HepG2 (cell line): Measurements from ENCODE around the gene RAB24. TPM values are rescaled to one million over a fixed set of nuclear protein-coding genes. Genes with fewer than 3 reads are reported as not detected.

Source experiments
- BORCS8-MEF2B ChIP-seq: sonication (generic); formaldehyde crosslinking; IDR thresholded peaks from 2 replicates; pipeline ENCODE4 v1.8.0; 2022; ENCODE audit warnings: mild to moderate bottlenecking, missing genetic modification reagents
- FOSL2 ChIP-seq: sonication (generic); formaldehyde crosslinking; IDR thresholded peaks from 2 replicates; pipeline ENCODE4 v1.4.0; 2020; ENCODE audit warnings: missing genetic modification reagents
- NCOA2 ChIP-seq: sonication (generic); formaldehyde crosslinking; IDR thresholded peaks from 2 replicates; pipeline ENCODE4 v1.8.0; 2022; ENCODE audit warnings: inconsistent platforms
- NFYB ChIP-seq: sonication (generic); formaldehyde crosslinking; IDR thresholded peaks from 2 replicates; pipeline ENCODE4 v1.4.0; 2020; ENCODE audit warnings: missing genetic modification reagents
- PAXIP1 ChIP-seq: sonication (generic); formaldehyde crosslinking; conservative IDR thresholded peaks from 2 replicates; pipeline ENCODE4 v1.4.0; 2020; ENCODE audit warnings: mild to moderate bottlenecking, missing genetic modification reagents, moderate library complexity
- REST ChIP-seq, 2 experiments: IDR thresholded peaks; 2 replicates each; pipeline ENCODE4 v1.6.1; 2011 to 2012; ENCODE audit warnings: low read length in 2 of 2, borderline replicate concordance in 1 of 2, low read depth in 1 of 2, mild to moderate bottlenecking in 1 of 2, moderate library complexity in 1 of 2
- SATB2 ChIP-seq: sonication (generic); formaldehyde crosslinking; IDR thresholded peaks from 2 replicates; pipeline ENCODE4 v1.5.0; 2020; ENCODE audit warnings: missing genetic modification reagents
- SMARCE1 ChIP-seq: fragments of 450-650 bp; IDR thresholded peaks from 2 replicates; pipeline ENCODE4 v1.6.1; 2017; ENCODE audit warnings: borderline replicate concordance
- SOX5 ChIP-seq: IDR thresholded peaks from 2 replicates; pipeline ENCODE4 v1.6.1; 2016; ENCODE audit warnings: borderline replicate concordance
- YY1 ChIP-seq: IDR thresholded peaks from 2 replicates; pipeline ENCODE4 v1.6.1; 2011; ENCODE audit warnings: low read length, low read depth, moderate library complexity, mild to moderate bottlenecking; ENCODE audit not compliant: insufficient read depth, insufficient replicate concordance
- ZNF350 ChIP-seq: sonication (generic); formaldehyde crosslinking; IDR thresholded peaks from 2 replicates; pipeline ENCODE4 v1.4.0; 2020; ENCODE audit warnings: mild to moderate bottlenecking, low read depth, missing genetic modification reagents, borderline replicate concordance
- ZNF562 ChIP-seq: sonication (generic); formaldehyde crosslinking; IDR thresholded peaks from 2 replicates; pipeline ENCODE4 v1.8.0; 2022; ENCODE audit warnings: missing genetic modification reagents, borderline replicate concordance
- ZNF639 ChIP-seq: conservative IDR thresholded peaks from 2 replicates; pipeline ENCODE4 v1.6.1; 2018; ENCODE audit warnings: missing genetic modification reagents
- ZNF777 ChIP-seq: sonication (generic); formaldehyde crosslinking; IDR thresholded peaks from 2 replicates; pipeline ENCODE4 v1.4.0; 2020; ENCODE audit warnings: missing genetic modification reagents
- ZSCAN31 ChIP-seq: sonication (generic); formaldehyde crosslinking; IDR thresholded peaks from 2 replicates; pipeline ENCODE4 v1.5.0; 2020; ENCODE audit warnings: low read depth, mild to moderate bottlenecking, missing genetic modification reagents
- polyA plus RNA-seq, 8 experiments: library from polyadenylated mRNA; depleted of rRNA in 3 of 8; stranded (reverse) in 7 of 8; unstranded in 1 of 8; fragments of >200 nt; fragmentation: Illumina TruSeq in 4 of 8; extraction: Trizol in 4 of 8; gene quantifications; 2 replicates each; pipeline versions ENCODE4 v1.2.1 to v1.2.3, GENCODE V29; 2011 to 2016; ENCODE audit warnings: low read depth in 4 of 8, missing spikeins in 1 of 8, mixed read lengths in 1 of 8; ENCODE audit not compliant: insufficient read depth in 1 of 8
- total RNA-seq, 5 experiments: library from RNA; depleted of rRNA; stranded (reverse); fragments of >200 nt; fragmentation: Illumina TruSeq; extraction: Trizol; gene quantifications; 2 replicates each; pipeline ENCODE4 v1.2.3, GENCODE V29; 2016; ENCODE audit warnings: low read depth in 1 of 5

Gene RAB24
- total and polyA plus RNA-seq, 2 of the 13 experiments (the other 11 are each of a cell fraction or from before 2014, with no cell fraction given), result 22.9 to 63.7 TPM

GRCh38 chr5:177325868-177326381 lies 22.4 kb upstream of the RAB24 start (continued):
- TF ChIP-seq ZNF777 (CRISPR knock-in tag) (no peak), NFYB (CRISPR knock-in tag) (no peak), REST (IDR thresholded peaks at IDR 0.05; ENCODE audit: borderline replicate concordance in 1 of 2, low read depth in 1 of 2, low read length in 2 of 2) (no peak), BORCS8-MEF2B (CRISPR knock-in tag) (no peak), ZNF639 (CRISPR knock-in tag) (no peak), NCOA2 (CRISPR knock-in tag) (peak; percentile 73), SOX5 (CRISPR knock-in tag) (peak; percentile 97), ZSCAN31 (CRISPR knock-in tag) (0 out of 2 replicates have a peak, but pooled peaks have one; percentile 8), ZNF562 (CRISPR knock-in tag) (no peak), SATB2 (CRISPR knock-in tag) (no peak), FOSL2 (CRISPR knock-in tag) (peak; percentile 88), PAXIP1 (CRISPR knock-in tag) (peak; percentile 92), ZNF350 (CRISPR knock-in tag) (peak; percentile 39; the same call in 1 of the 2 replicates), YY1 (no peak), SMARCE1 (no peak)
